Muscle of leg (tissue), 16 donors: Measurements from ENCODE around the gene CCDC61. TPM values are rescaled to one million over a fixed set of nuclear protein-coding genes. Genes with fewer than 3 reads are reported as not detected.

ENCODE experiments used
- DNase-seq: peaks from one replicate; pipeline ENCODE4 v3.0.0; 2013
- H3K27ac ChIP-seq: one replicate; pipeline ENCODE4 v1.5.1; 2013; ENCODE audit warnings: mild to moderate bottlenecking, low read length, control low read depth
- H3K27me3 ChIP-seq: one replicate; pipeline ENCODE4 v1.6.1; 2013; ENCODE audit warnings: low read length; ENCODE audit not compliant: control insufficient read depth, insufficient read depth
- H3K36me3 ChIP-seq: one replicate; pipeline ENCODE4 v1.6.1; 2013; ENCODE audit warnings: low read length; ENCODE audit not compliant: control insufficient read depth, insufficient read depth
- H3K4me1 ChIP-seq: one replicate; pipeline ENCODE4 v1.6.1; 2013; ENCODE audit warnings: low read length; ENCODE audit not compliant: control insufficient read depth, insufficient read depth
- H3K4me3 ChIP-seq: one replicate; pipeline ENCODE4 v1.5.1; 2013; ENCODE audit warnings: low read length, control low read depth
- H3K9me3 ChIP-seq: replicated peaks from 2 replicates; pipeline ENCODE4 v1.6.1; 2013; ENCODE audit warnings: low read depth, low read length; ENCODE audit not compliant: control insufficient read depth
- WGBS: methylation state at CpG from one replicate; pipeline ENCODE4 v1.1.5; 2013; ENCODE audit warnings: missing lambda C conversion rate; ENCODE audit not compliant: insufficient coverage; 5-methylcytosine and 5-hydroxymethylcytosine counted together
- long read RNA-seq, 11 donors: transcript quantifications; one replicate each; lab custom pipeline, GENCODE V29; 2026
- polyA plus RNA-seq, 8 donors: library from polyadenylated mRNA; unstranded; fragments of 120-200 nt; gene quantifications; one replicate each; pipeline versions ENCODE4 v1.2.1 to v1.2.3, GENCODE V29; 2013; ENCODE audit warnings: inconsistent platforms in 1 of 8, low replicate concordance in 1 of 8; ENCODE audit not compliant: insufficient read length in 8 of 8, insufficient read depth in 1 of 8
- total RNA-seq: library from RNA; stranded (reverse); fragments of 120-200 nt; gene quantifications from one replicate; pipeline ENCODE4 v1.2.4, GENCODE V29; 2013

CCDC61 gene, protein sequence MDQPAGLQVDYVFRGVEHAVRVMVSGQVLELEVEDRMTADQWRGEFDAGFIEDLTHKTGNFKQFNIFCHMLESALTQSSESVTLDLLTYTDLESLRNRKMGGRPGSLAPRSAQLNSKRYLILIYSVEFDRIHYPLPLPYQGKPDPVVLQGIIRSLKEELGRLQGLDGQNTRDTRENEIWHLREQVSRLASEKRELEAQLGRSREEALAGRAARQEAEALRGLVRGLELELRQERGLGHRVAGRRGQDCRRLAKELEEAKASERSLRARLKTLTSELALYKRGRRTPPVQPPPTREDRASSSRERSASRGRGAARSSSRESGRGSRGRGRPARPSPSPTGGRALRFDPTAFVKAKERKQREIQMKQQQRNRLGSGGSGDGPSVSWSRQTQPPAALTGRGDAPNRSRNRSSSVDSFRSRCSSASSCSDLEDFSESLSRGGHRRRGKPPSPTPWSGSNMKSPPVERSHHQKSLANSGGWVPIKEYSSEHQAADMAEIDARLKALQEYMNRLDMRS
- total RNA-seq, result 6.1 TPM
- polyA plus RNA-seq, result 1 to 10 TPM; 6.2 to 9.0 (median 7.0) TPM
- long read RNA-seq, donor 1, result 0 reads
- long read RNA-seq, donor 2, result 0 reads
- long read RNA-seq, donor 3, result 0 reads
- long read RNA-seq, donor 4, partial matches to known transcripts, result 0 of 1 reads
- long read RNA-seq, donor 4, other reads (novel, unspliced or antisense), result 0 of 1 reads
- long read RNA-seq, donor 5, partial matches to known transcripts, result 0 of 2 reads
- long read RNA-seq, donor 5, other reads (novel, unspliced or antisense), result 0 of 2 reads
- long read RNA-seq, donor 6, partial matches to known transcripts, result 0 of 1 reads
- long read RNA-seq, donor 6, other reads (novel, unspliced or antisense), result 0 of 1 reads
- long read RNA-seq, donor 7, partial matches to known transcripts, result 0 of 1 reads
- long read RNA-seq, donor 7, other reads (novel, unspliced or antisense), result 0 of 1 reads
- long read RNA-seq, donor 8, partial matches to known transcripts, result 0 of 1 reads
- long read RNA-seq, donor 8, other reads (novel, unspliced or antisense), result 0 of 1 reads
- long read RNA-seq, donor 9, partial matches to known transcripts, result 0 of 1 reads
- long read RNA-seq, donor 9, other reads (novel, unspliced or antisense), result 0 of 1 reads
- long read RNA-seq, donor 10, partial matches to known transcripts, result 0 of 3 reads
- long read RNA-seq, donor 10, other reads (novel, unspliced or antisense), result 0 of 3 reads
- long read RNA-seq, donor 11, result 0 reads

DNA sequence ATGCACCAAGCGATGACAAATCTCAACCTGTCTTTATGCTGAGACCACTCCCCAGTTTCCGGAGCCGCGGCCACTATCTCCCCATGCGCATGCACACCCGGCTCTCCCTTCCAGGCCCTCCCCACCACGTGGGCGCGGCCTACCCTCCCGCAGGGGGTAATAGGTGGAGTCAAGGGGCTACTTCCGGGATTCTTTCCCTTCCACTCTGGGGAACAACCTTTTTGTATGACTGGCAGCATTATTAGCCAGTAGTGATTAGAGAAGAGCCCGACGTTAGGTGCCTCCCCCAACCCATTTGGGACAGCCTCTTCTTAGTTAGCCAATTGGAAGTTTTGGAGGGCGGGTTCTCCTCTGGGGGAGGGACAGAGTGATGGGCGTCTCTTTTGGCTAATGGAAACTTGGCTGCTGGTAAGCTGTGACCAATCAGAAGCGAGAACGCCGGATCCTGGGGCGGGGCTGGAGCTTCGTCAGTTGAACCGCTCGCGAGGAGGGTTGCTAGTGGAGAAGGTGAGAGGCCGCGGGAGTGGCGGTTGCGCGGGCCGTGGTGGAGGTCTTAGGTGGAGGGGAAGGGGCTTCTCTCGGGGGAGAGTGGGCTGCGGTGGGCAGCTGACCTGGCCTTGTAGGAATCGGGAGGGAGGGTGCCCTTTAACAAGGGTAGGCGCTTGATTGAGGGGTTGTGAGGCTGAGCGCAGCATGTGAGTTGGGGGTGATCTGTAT lies at the start of gene CCDC61:
Gene CCDC61, plus strand, starts transcription at position 470 of the 717 bp plus-strand sequence. CDS start 7,552 bp downstream, outside the sequence.
- no peaks in the 10 kb centered on the region for H3K9me3 ChIP-seq

DNA sequence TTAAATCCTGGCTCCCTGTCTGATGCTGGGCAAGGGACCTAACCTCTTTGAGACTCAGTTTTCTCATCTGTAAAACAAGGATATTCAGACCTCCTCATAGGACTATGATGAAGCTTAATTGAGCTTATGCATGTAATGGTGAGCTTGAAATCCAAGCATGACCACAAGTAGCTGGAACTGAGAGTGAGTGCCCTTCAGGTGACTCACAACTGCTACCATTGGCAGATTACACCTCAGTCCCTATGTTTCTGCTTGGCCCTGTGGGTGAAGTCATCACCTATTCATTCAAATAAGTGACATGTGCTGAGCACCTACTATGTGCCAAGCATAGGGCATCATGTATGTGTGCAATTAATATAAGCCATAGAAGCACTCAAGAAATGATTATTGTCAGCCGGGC lies 47.3 kb upstream of the CCDC61 start:
- H3K9me3 ChIP-seq, result no peaks in the 10 kb centered on the region
- no peak for DNase-seq
- H3K4me3 ChIP-seq, result no peak overlapping the region
- no peaks in the 10 kb centered on the region for H3K36me3 ChIP-seq
- no peaks in the 10 kb centered on the region for H3K27me3 ChIP-seq
- H3K4me1 ChIP-seq, result peaks cover 3% of the 10 kb centered on the region
- WGBS, result no CpG with 5 or more reads among the region's 1 CpG
- H3K27ac ChIP-seq, result no peak overlapping the region

More for the DNA sequence above, at the start of gene CCDC61:
- peak; percentile 100 for DNase-seq
- Histone ChIP-seq H3K27me3 (peaks cover 13% of the 10 kb centered on the region), H3K27ac (peak within 1 kb of the TSS; percentile 70), H3K4me3 (peak within 1 kb of the TSS; percentile 87), H3K4me1 (peaks cover 20% of the 10 kb centered on the region), H3K36me3 (peaks cover 3% of the 10 kb centered on the region)
- 0% methylated on average over 25 of the region's 34 CpGs for WGBS

DNA sequence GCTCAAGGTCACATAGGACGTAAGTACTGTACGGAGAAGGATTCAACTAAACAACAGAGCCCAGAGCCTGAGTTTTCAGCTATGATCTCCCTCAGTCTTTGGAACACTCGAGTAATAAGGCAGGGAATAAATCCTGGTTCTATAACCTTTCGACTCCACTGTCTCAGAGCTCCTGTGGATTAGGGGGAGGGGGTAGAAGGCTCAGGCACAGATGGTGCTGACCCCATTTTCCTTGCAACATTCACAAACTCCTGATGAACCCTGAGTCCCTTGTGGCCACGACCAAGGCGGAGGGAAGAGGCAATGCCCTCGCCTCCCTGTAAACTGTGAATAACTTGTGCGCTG lies 43.0 kb upstream of the CCDC61 start:
- Histone ChIP-seq H3K27me3 (peaks cover 3% of the 10 kb centered on the region), H3K9me3 (no peaks in the 10 kb centered on the region), H3K4me3 (no peak overlapping the region), H3K27ac (no peak overlapping the region), H3K4me1 (peaks cover 6% of the 10 kb centered on the region), H3K36me3 (no peaks in the 10 kb centered on the region)
- DNase-seq, result no peak
- WGBS, result 0% methylated on average over 1 of the region's 8 CpGs

DNA sequence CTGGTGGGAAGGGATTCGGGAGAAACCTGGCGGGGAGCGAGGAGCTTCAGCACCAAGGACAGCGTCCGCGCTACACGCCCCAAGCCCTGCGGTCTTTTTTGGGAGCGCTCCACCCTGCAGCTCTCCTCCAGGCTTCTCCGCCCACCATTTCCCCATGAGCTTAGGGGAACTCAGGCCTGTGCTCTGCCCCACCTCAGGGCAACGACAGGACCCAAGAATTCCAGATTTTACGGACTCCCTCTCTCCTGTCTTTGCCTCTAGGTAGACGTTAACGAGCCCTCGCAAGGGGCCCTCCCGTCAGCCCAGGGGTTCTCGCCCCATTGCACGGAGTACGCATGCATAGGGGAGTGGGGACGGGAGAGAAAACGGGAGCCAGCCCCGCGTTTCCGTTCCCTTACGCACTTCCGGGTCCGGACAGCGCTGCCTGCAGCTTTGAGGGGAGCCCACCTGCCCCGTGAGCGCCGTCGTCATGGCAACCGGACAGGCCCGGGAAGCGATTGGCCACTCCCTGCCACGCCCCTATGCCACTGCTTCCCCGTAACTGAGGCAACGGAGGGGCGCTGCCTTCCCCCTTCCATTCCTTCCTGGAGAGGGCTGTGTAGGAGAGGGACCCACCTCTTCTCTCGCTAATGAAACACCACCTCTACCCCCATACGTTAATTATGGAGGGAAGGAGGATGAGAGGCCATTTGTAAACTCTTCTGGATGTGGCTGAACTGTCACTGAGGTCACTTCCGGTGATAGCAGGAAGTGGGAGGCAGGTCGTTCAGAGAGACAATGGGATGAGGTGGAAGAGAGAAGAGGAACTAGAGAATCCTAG lies 42.4 kb upstream of the CCDC61 start:
- no peak overlapping the region for H3K27ac ChIP-seq

DNA sequence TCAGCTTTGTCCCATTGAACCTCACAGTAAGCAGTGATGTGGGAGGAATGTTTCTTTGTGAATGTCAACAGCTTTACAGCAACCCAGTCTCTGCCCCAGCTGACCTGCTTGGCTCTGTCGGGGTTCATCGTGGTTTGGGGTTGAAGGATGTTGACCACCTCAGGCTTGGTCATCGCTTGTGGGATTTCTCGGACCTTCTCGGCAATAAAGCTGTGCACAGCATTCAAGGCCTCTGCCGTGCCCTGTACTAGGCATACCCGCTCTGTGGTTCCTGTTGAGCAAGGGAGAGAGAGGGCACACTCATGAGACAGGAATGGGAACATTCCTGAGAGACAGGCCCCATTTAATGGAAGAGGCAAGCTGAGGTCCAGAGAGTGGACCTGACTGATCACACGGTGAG lies 41.6 kb upstream of the CCDC61 start:
- H3K27me3 ChIP-seq, result peaks cover 4% of the 10 kb centered on the region
- WGBS, result 92% methylated on average over 5 of the region's 8 CpGs

More for the DNA sequence above, 42.4 kb upstream of the CCDC61 start:
- Histone ChIP-seq H3K36me3 (no peaks in the 10 kb centered on the region), H3K4me1 (peaks cover 6% of the 10 kb centered on the region), H3K4me3 (no peak overlapping the region), H3K27me3 (peaks cover 3% of the 10 kb centered on the region), H3K9me3 (no peaks in the 10 kb centered on the region)
- WGBS, result 2% methylated on average over 25 of the region's 43 CpGs
- DNase-seq, result peak; percentile 71

DNA sequence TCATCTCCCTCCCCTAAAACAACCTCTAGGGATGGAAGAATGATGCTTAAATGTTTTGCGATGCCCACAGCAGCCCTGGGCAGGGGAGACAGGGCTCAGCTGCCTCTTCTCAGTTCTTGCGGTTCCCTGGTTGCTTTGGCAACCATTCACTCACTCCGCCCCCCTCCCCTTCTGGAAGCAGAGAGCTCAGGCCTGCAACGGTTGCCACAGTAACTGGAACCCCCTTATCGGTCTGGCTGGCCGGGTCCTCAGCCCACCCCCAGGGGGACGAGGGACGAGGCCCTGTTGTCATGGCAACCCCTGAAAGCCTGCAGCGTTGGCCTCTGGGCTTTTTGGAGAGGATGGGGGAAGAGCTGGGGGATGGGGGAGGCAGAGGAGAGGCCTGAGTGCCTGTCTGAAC lies 41.1 kb upstream of the CCDC61 start:
- Histone ChIP-seq H3K27me3 (peaks cover 5% of the 10 kb centered on the region), H3K4me1 (peaks cover 6% of the 10 kb centered on the region), H3K36me3 (no peaks in the 10 kb centered on the region), H3K27ac (no peak overlapping the region), H3K9me3 (no peaks in the 10 kb centered on the region), H3K4me3 (no peak overlapping the region)
- DNase-seq, result no peak
- 57% methylated on average over 3 of the region's 9 CpGs for WGBS

More for the DNA sequence above, 41.6 kb upstream of the CCDC61 start:
- Histone ChIP-seq H3K4me1 (peaks cover 6% of the 10 kb centered on the region), H3K36me3 (no peaks in the 10 kb centered on the region), H3K9me3 (no peaks in the 10 kb centered on the region), H3K4me3 (no peak overlapping the region), H3K27ac (no peak overlapping the region)
- DNase-seq, result no peak

DNA sequence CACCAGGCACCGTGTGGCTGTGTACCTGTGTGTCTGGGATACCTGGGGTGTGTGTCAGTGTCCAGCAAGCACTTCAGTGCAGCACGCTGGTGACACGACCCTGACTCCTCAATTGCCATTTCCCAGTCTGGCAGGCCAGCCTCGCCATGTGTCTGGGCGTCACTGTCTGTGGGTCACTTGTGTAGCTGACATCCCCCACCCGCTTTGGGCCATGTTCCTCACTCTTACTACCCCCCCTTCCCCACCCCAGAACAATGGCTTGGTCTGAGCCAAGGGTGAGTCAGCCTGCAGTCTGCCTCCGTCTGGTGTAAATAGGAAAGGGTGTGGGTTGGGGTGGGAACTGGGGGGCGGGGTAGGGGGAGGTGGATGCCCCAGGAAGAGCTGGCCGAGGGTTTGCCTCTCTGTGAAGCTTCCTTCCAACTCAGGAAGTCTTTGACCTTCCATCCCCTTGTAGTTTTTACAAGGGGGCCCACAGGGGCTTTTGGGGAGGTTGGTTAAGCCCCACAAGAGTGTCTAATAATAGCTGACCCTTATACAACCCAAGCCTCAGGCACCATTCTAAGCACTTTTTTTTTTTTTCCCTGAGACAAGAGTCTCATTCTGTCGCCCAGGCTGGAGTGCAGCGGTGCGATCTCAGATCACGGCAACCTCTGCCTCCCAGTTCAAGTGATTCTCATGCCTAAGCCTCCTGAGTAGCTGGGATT lies 39.2 kb upstream of the CCDC61 start:
- Histone ChIP-seq H3K36me3 (no peaks in the 10 kb centered on the region), H3K4me3 (no peak overlapping the region), H3K4me1 (peaks cover 6% of the 10 kb centered on the region), H3K27me3 (peaks cover 7% of the 10 kb centered on the region), H3K27ac (peak overlapping the region; percentile 47), H3K9me3 (no peaks in the 10 kb centered on the region)
- WGBS, result 56% methylated on average over 6 of the region's 13 CpGs
- peak; percentile 61 for DNase-seq

DNA sequence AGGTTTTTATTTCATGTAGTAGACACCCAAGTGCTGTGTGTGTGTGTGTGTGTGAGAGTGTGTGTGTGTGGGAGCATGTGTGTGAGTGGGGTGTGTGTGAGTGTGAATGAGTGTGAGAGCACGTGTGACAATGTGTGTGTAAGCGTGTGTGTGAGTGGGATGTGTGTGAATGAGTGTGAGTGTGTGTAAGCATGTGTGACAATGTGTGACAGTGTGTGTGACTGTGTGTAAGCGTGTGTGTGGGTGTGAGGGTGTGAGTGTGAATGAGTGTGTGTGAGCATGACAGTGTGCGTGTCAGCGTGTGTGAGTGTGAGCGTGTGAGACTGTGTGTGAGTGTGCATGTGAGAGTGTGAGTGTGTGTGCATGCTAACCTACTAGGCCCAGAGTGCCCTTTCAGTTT lies 36.9 kb upstream of the CCDC61 start:
- no peaks in the 10 kb centered on the region for H3K4me1 ChIP-seq
- H3K4me3 ChIP-seq, result no peak overlapping the region
- WGBS, result 92% methylated on average over 4 of the region's 6 CpGs
- no peaks in the 10 kb centered on the region for H3K36me3 ChIP-seq
- H3K9me3 ChIP-seq, result no peaks in the 10 kb centered on the region
- DNase-seq, result no peak
- peaks cover 5% of the 10 kb centered on the region for H3K27me3 ChIP-seq
- no peak overlapping the region for H3K27ac ChIP-seq
